Uterus (tissue), 4 donors: ENCODE results near the gene ARHGEF17. TPM values are rescaled to one million over a fixed set of nuclear protein-coding genes. Genes with fewer than 3 reads are reported as not detected.

ENCODE experiments used
- DNase-seq, 2 donors: peaks; one replicate each; pipeline ENCODE4 v3.0.0-alpha.2; 2019 to 2020
- H3K27ac ChIP-seq, 2 donors: fragments of 200-600 bp; sonication (generic); 1 replicate in 1 of 2; 2 replicates in 1 of 2; pipeline ENCODE4 v1.5.1; 2016 to 2018
- H3K27me3 ChIP-seq, 2 donors: fragments of 200-600 bp; sonication (generic); one replicate each; pipeline ENCODE4 v1.5.1; 2018 to 2019; ENCODE audit warnings: control low read depth in 1 of 2
- H3K36me3 ChIP-seq, 2 donors: fragments of 200-600 bp; sonication (generic); one replicate each; pipeline ENCODE4 v1.5.1; 2019; ENCODE audit warnings: control low read depth in 1 of 2
- H3K4me1 ChIP-seq, 2 donors: fragments of 200-600 bp; sonication (generic); one replicate each; pipeline ENCODE4 v1.5.1; 2018 to 2019; ENCODE audit warnings: control low read depth in 1 of 2
- H3K4me3 ChIP-seq, 2 donors: fragments of 200-600 bp; sonication (generic); 1 replicate in 1 of 2; 2 replicates in 1 of 2; pipeline ENCODE4 v1.5.1; 2018 to 2019; ENCODE audit warnings: mild to moderate bottlenecking in 1 of 2
- H3K9me3 ChIP-seq, 2 donors: fragments of 200-600 bp; sonication (generic); one replicate each; pipeline ENCODE4 v1.5.1; 2019; ENCODE audit warnings: control low read depth in 1 of 2
- CTCF ChIP-seq, 4 experiments: fragments of 200-600 bp in 2 of 4; fragments of 450-650 bp in 2 of 4; sonication (generic) in 2 of 4; IDR thresholded peaks; one replicate each; pipeline ENCODE4 v1.5.1; 2016 to 2019; ENCODE audit warnings: antibody characterized with exemption in 4 of 4, mild to moderate bottlenecking in 2 of 4, moderate library complexity in 1 of 4
- POLR2A ChIP-seq, 2 donors: fragments of 450-650 bp; IDR thresholded peaks; one replicate each; pipeline ENCODE4 v1.6.1; 2016; ENCODE audit warnings: antibody characterized with exemption in 2 of 2, mild to moderate bottlenecking in 1 of 2, moderate library complexity in 1 of 2
- intact Hi-C: fragments of 100-400 bp; cut with DNase I; formaldehyde crosslinking; loops from one replicate; pipeline ENCODE4 v1.15.1; 2023; ENCODE audit warnings: low total_unique reads
- total RNA-seq, 4 donors: library from RNA; depleted of rRNA in 3 of 4; stranded (reverse); fragments of >200 nt in 3 of 4; gene quantifications; one replicate each; pipeline versions ENCODE4 v1.1.0 to v1.2.4, GENCODE V29; 2014 to 2023
- donor health status: DM: yes; HTN: yes; CAD: no.

The ARHGEF17 gene
- total RNA-seq, 4 donors from 2014 or later = 17.9 to 174 (median 58.6) TPM

- DNase-seq = no peak
- H3K36me3 ChIP-seq = no peaks in the 10 kb centered on the region
- H3K4me3 ChIP-seq = no peak overlapping the region
- H3K27ac ChIP-seq = no peak overlapping the region
- intact Hi-C loops = no loop called here
- H3K9me3 ChIP-seq = no peaks in the 10 kb centered on the region
- TF ChIP-seq POLR2A (IDR thresholded peaks at IDR 0.05) (no peak), CTCF (IDR thresholded peaks at IDR 0.05) (no peak)
- peaks cover 0 to 6% of the 10 kb centered on the region in 2 donors for H3K4me1 ChIP-seq
- H3K27me3 ChIP-seq = peaks cover 0 to 10% of the 10 kb centered on the region in 2 donors
Measured at GRCh38 chr11:73267906-73268540, 40.1 kb upstream of the ARHGEF17 start.

GRCh38 chr11:73268671-73269271 is 39.3 kb upstream of the ARHGEF17 start:
- intact Hi-C loops = no loop called here
- H3K27me3 ChIP-seq = peaks cover 0 to 8% of the 10 kb centered on the region in 2 donors
- no peak overlapping the region for H3K4me3 ChIP-seq
- H3K36me3 ChIP-seq = no peaks in the 10 kb centered on the region
- no peak for DNase-seq
- TF ChIP-seq CTCF (IDR thresholded peaks at IDR 0.05) = no peak
- no peaks in the 10 kb centered on the region for H3K9me3 ChIP-seq
- no peak overlapping the region for H3K27ac ChIP-seq
- H3K4me1 ChIP-seq = peaks cover 0 to 6% of the 10 kb centered on the region in 2 donors

DNA sequence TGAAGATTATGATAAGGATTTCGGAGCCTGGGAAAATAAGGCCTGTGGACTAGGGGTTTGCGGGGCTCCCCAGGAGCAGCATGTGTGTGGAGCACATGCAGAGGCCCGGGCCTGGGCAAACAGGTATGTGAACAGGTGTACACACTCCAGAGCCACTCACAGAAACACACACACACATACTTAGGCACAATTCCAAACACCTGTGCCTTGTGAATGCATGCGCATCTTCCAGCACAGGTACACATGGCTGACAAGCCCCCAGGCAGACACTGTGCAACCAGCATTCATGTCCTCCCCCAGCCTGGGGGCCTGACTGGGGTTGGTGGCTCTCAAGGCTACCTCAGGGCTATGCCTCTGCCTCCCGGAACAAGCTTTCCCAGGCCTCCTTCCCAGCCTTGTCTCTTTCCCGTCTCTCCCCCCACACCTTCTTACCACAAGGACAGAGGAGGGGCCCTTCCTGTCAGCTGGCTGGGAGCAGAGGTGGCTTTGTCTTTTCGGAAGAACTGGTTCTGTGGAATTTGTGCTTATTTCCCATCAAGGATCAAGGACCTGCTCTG is 38.5 kb upstream of the ARHGEF17 start:
- TF ChIP-seq POLR2A (IDR thresholded peaks at IDR 0.05) (no peak), CTCF (IDR thresholded peaks at IDR 0.05) (no peak)
- H3K36me3 ChIP-seq = no peaks in the 10 kb centered on the region
- no peak overlapping the region for H3K4me3 ChIP-seq
- H3K4me1 ChIP-seq = peaks cover 0 to under 1% of the 10 kb centered on the region in 2 donors
- intact Hi-C loops = no loop called here
- H3K9me3 ChIP-seq = no peaks in the 10 kb centered on the region
- H3K27me3 ChIP-seq = peaks cover 0 to under 1% of the 10 kb centered on the region in 2 donors
- no peak for DNase-seq
- H3K27ac ChIP-seq = no peak overlapping the region

DNA sequence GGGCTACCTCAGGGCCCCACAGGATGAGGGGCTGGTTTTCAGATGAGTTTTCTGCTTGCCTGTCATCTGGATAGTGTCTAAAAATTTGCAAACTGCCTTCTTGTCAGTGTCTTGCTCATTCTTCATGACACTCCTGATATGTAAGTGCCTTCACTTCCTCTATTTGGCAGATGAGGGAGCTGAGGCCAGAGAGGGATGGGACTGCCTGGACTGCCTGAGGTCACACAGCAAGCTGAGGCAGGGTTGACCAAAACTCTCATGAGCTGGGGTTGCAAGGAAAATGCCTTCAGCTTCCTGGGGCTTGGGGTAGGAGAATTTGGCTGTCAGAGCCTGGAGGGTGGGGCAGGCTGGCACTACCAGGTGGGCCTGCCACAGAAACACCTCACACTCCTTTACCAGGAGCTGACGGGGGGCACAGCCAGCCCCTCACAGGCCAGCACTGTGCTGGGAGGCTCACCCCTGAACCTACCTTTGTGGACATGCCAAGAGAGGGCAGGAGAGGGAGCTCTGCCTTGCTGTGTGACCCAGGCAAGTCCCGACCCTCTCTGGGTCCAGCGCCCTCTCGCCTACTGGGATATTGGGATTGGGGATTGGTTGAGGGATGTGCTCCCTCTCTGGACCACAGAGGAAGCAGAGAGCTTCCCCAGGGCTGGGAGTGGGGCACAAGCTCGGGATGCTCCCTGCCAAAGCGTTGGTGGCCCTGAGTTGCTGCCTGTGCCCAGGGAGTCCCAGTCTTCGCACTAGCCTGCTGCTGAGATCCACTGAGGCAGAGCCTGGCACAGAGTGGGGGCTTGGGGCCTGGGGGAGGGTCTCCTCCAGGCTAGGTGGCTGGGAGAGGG is 37.8 kb upstream of the ARHGEF17 start:
- no peak for DNase-seq
- TF ChIP-seq CTCF (IDR thresholded peaks at IDR 0.05) (no peak), POLR2A (IDR thresholded peaks at IDR 0.05) (no peak)
- Histone ChIP-seq H3K27me3 (no peaks in the 10 kb centered on the region), H3K36me3 (no peaks in the 10 kb centered on the region), H3K27ac (no peak overlapping the region), H3K9me3 (no peaks in the 10 kb centered on the region), H3K4me3 (no peak overlapping the region), H3K4me1 (no peaks in the 10 kb centered on the region)
- intact Hi-C loops = no loop called here
